AG04450 (cell line): ENCODE results near the gene NUP98. TPM values are rescaled to one million over a fixed set of nuclear protein-coding genes. Genes with fewer than 3 reads are reported as not detected.

Source experiments
- CTCF ChIA-PET: fragments of 300-600, 350-600 bp; formaldehyde crosslinking; extraction: SDS; loops from one replicate; lab custom pipeline; 2022; ENCODE audit warnings: antibody characterized with exemption, inconsistent platforms; lab: Charles Lee
- POLR2A ChIA-PET: fragments of 350-600 bp; formaldehyde crosslinking; extraction: SDS; loops from one replicate; lab custom pipeline; 2021; ENCODE audit warnings: antibody characterized with exemption, inconsistent platforms; lab: Yijun Ruan, JAX
- DNase-seq: peaks from one replicate; pipeline ENCODE4 v3.0.0-alpha.2; 2011; ENCODE audit warnings: low read depth, low spot score
- H3K27ac ChIP-seq: one replicate; pipeline ENCODE4 v1.5.1; 2012; ENCODE audit warnings: low read depth, low read length, control low read depth
- H3K27me3 ChIP-seq: one replicate; pipeline ENCODE4 v1.6.0; 2012; ENCODE audit warnings: low read length; ENCODE audit not compliant: control insufficient read depth, insufficient read depth
- H3K4me3 ChIP-seq: 2 replicates; pipeline ENCODE4 v1.5.1; 2011; ENCODE audit warnings: mild to moderate bottlenecking, low read depth, low read length, control low read depth
- H3K9me3 ChIP-seq: 2 replicates; pipeline ENCODE4 v1.5.1; 2012; ENCODE audit warnings: low read length; ENCODE audit not compliant: control insufficient read depth, insufficient read depth
- CTCF ChIP-seq: IDR thresholded peaks from 2 replicates; pipeline ENCODE4 v1.5.1; 2011; ENCODE audit warnings: low read depth, low read length, control low read depth, inconsistent platforms
- polyA plus RNA-seq: library from polyadenylated mRNA; depleted of rRNA; stranded (reverse); fragments of >200 nt; gene quantifications from 2 replicates; pipeline ENCODE4 v1.2.3, GENCODE V29; 2011

The NUP98 gene
- polyA plus RNA-seq, 1 experiment: 90.7 TPM

GRCh38 chr11:3841426-3842350, 44.3 kb upstream of the NUP98 start:
- ChIA-PET CTCF (interaction anchor here (0.6 to 27.6 kb wide), 52 partner anchors 9 to 1487 kb away, joined by 3 to 1559 read pairs (median 4); partner anchors contain the start of genes OR51G2, PGAP2 and STIM1), POLR2A (interaction anchor here (0.6 to 2.8 kb wide), 9 partner anchors 13 to 230 kb away, joined by 3 to 21 read pairs (median 4); partner anchors contain the start of genes ART1, PGAP2 and STIM1)
- H3K4me3 ChIP-seq: peak overlapping the region; percentile 72
- H3K9me3 ChIP-seq: no peaks in the 10 kb centered on the region; the same call in 1 of the 2 replicates
- H3K27me3 ChIP-seq: no peaks in the 10 kb centered on the region
- peak; percentile 38 for DNase-seq
- peak; percentile 84 for TF ChIP-seq CTCF
- peak overlapping the region; percentile 89 for H3K27ac ChIP-seq

- DNase-seq: peak; percentile 23
- peak within 1 kb of the TSS; percentile 89 for H3K27ac ChIP-seq
- H3K27me3 ChIP-seq: no peaks in the 10 kb centered on the region
- POLR2A ChIA-PET: interaction anchor here (0.6 to 2.8 kb wide), 10 partner anchors 14 to 748 kb away, joined by 3 to 21 read pairs (median 4); partner anchors contain the start of genes ART1, PGAP2 and STIM1
- no peaks in the 10 kb centered on the region; the same call in 1 of the 2 replicates for H3K9me3 ChIP-seq
- no peak for TF ChIP-seq CTCF
- peak within 1 kb of the TSS; percentile 72 for H3K4me3 ChIP-seq
- CTCF ChIA-PET: interaction anchor here (0.6 to 27.6 kb wide), 45 partner anchors 10 to 1488 kb away, joined by 3 to 1559 read pairs (median 5); partner anchors contain the start of genes OR51G2, PGAP2 and STIM1
These were observed 43.6 kb upstream of the NUP98 start, which contains the start of gene RHOG for GRCh38 chr11:3840870-3841425. RHOG (minus strand) TSS chr11:3840959; CDS start chr11:3828138, 12,821 bp downstream.

GRCh38 chr11:3840004-3840869, 42.9 kb upstream of the NUP98 start:
- Histone ChIP-seq H3K4me3 (peak overlapping the region; percentile 72), H3K9me3 (no peaks in the 10 kb centered on the region; the same call in 1 of the 2 replicates), H3K27me3 (no peaks in the 10 kb centered on the region), H3K27ac (no peak overlapping the region)
- ChIA-PET POLR2A (interaction anchor here (0.7 to 2.8 kb wide), 5 partner anchors 14 to 747 kb away, joined by 4 to 21 read pairs (median 5); partner anchors contain the start of gene STIM1), CTCF (interaction anchor here (0.6 to 27.6 kb wide), 9 partner anchors 9 to 258 kb away, joined by 3 to 1559 read pairs (median 8); partner anchors contain the start of gene STIM1)
- DNase-seq: no peak
- TF ChIP-seq CTCF: no peak

- Histone ChIP-seq H3K27ac (no peak overlapping the region), H3K9me3 (no peaks in the 10 kb centered on the region; the same call in 1 of the 2 replicates), H3K4me3 (no peak overlapping the region), H3K27me3 (no peaks in the 10 kb centered on the region)
- ChIA-PET POLR2A (no interaction called here), CTCF (interaction anchor here (0.7 to 27.6 kb wide), 3 partner anchors 14 to 259 kb away, joined by 5 to 1559 read pairs (median 150); partner anchors contain the start of gene STIM1)
- TF ChIP-seq CTCF: no peak
- no peak for DNase-seq
These were observed 41.1 kb upstream of the NUP98 start for GRCh38 chr11:3838504-3838903.
